Naive thymus-derived CD8-positive, alpha-beta T cell (primary cell): Measurements from ENCODE around the gene SCAPER. TPM values are rescaled to one million over a fixed set of nuclear protein-coding genes. Genes with fewer than 3 reads are reported as not detected.

Source experiments
- ATAC-seq, 2 donors: fragments of 150-1000 bp; cut with Tn5 transposase in 1 of 2; sonication (Bioruptor Pico), chemical (Tn5 transposase) in 1 of 2; 1 replicate in 1 of 2; 2 replicates in 1 of 2; pipeline ENCODE4 v1.10.0; 2021; ENCODE audit warnings: mild to moderate bottlenecking in 2 of 2, moderate library complexity in 2 of 2
- POLR2A ChIA-PET: fragments of 350-600 bp; sonication (Branson Sonifier 250); formaldehyde crosslinking; loops from one replicate; lab custom pipeline; 2021; ENCODE audit warnings: antibody characterized with exemption; lab: Charles Lee
- DNase-seq, 10 donors: peaks; one replicate each; pipeline versions ENCODE4 v3.0.0 to v3.0.0-alpha.2; 2020 to 2022
- H3K27ac Mint-ChIP-seq, 10 donors: one replicate each; pipeline ENCODE4 v1.8.0; 2020 to 2022; ENCODE audit warnings: mild to moderate bottlenecking in 10 of 10, mixed read lengths in 10 of 10, moderate library complexity in 4 of 10, inconsistent platforms in 1 of 10
- H3K27me3 Mint-ChIP-seq, 5 donors: one replicate each; pipeline ENCODE4 v1.8.0; 2021 to 2022; ENCODE audit warnings: mixed read lengths in 5 of 5
- H3K36me3 Mint-ChIP-seq, 3 donors: one replicate each; pipeline ENCODE4 v1.8.0; 2020 to 2022; ENCODE audit warnings: mixed read lengths in 3 of 3, mild to moderate bottlenecking in 2 of 3, inconsistent platforms in 1 of 3
- H3K4me1 Mint-ChIP-seq, 4 donors: one replicate each; pipeline ENCODE4 v1.8.0; 2021 to 2022; ENCODE audit warnings: mixed read lengths in 4 of 4
- H3K4me3 Mint-ChIP-seq, 10 donors: one replicate each; pipeline ENCODE4 v1.8.0; 2020 to 2022; ENCODE audit warnings: mild to moderate bottlenecking in 10 of 10, mixed read lengths in 10 of 10, moderate library complexity in 6 of 10, inconsistent platforms in 1 of 10
- H3K9me3 Mint-ChIP-seq, 9 donors: one replicate each; pipeline ENCODE4 v1.8.0; 2020 to 2022; ENCODE audit warnings: mixed read lengths in 9 of 9, mild to moderate bottlenecking in 3 of 9, inconsistent platforms in 1 of 9, moderate library complexity in 1 of 9
- polyA plus RNA-seq, 3 donors: library from polyadenylated mRNA; unstranded; fragments of 300-500 nt; fragmentation: Illumina TruSeq; gene quantifications; one replicate each; pipeline ENCODE4 v1.2.3, GENCODE V29; 2021
- total RNA-seq, 8 experiments: library from RNA in 2 of 8; stranded (reverse) in 2 of 8; gene quantifications; one replicate each; pipeline ENCODE4 v1.2.3 and lab custom pipeline; 2021 to 2026

The SCAPER gene
- total and polyA plus RNA-seq, 5 experiments from 2014 or later = 12.3 to 58.5 (median 17.7) TPM

GRCh38 chr15:76576523-76577279, 328.4 kb downstream of the SCAPER start:
- Mint-ChIP-seq H3K27ac (no peak overlapping the region), H3K4me3 (no peak overlapping the region), H3K36me3 (peaks cover 24 to 34% (median 30%) of the 10 kb centered on the region in 3 donors), H3K4me1 (peaks cover 6 to 16% (median 9%) of the 10 kb centered on the region in 4 donors), H3K27me3 (no peaks in the 10 kb centered on the region), H3K9me3 (peaks cover 2 to 20% (median 11%) of the 10 kb centered on the region in 9 donors)
- ATAC-seq = no peak
- no peak for DNase-seq
- POLR2A ChIA-PET = no interaction called here

- H3K4me1 Mint-ChIP-seq = peaks cover 6 to 16% (median 9%) of the 10 kb centered on the region in 4 donors
Measured at GRCh38 chr15:76575679-76576078, 329.5 kb downstream of the SCAPER start.

GRCh38 chr15:76575274-76575673, 329.9 kb downstream of the SCAPER start:
- POLR2A ChIA-PET = no interaction called here

More at GRCh38 chr15:76575679-76576078, 329.5 kb downstream of the SCAPER start:
- Mint-ChIP-seq H3K4me3 (no peak overlapping the region), H3K36me3 (peaks cover 21 to 39% (median 37%) of the 10 kb centered on the region in 3 donors), H3K27me3 (no peaks in the 10 kb centered on the region), H3K9me3 (peaks cover 0 to 10% (median 5%) of the 10 kb centered on the region in 9 donors), H3K27ac (no peak overlapping the region)
- POLR2A ChIA-PET = no interaction called here
- ATAC-seq (no peak), DNase-seq (no peak)

GRCh38 chr15:76572983-76573314, 332.2 kb downstream of the SCAPER start:
- ATAC-seq = no peak
- H3K9me3 Mint-ChIP-seq = peaks cover 0 to 11% (median 4%) of the 10 kb centered on the region in 9 donors
- no peak overlapping the region for H3K4me3 Mint-ChIP-seq
- H3K27ac Mint-ChIP-seq = no peak overlapping the region
- no peaks in the 10 kb centered on the region for H3K27me3 Mint-ChIP-seq
- POLR2A ChIA-PET = no interaction called here
- peaks cover 0 to 14% (median 4%) of the 10 kb centered on the region in 4 donors for H3K4me1 Mint-ChIP-seq
- DNase-seq = no peak
- H3K36me3 Mint-ChIP-seq = peaks cover 22 to 55% (median 46%) of the 10 kb centered on the region in 3 donors

More at GRCh38 chr15:76575274-76575673, 329.9 kb downstream of the SCAPER start:
- DNase-seq (no peak), ATAC-seq (no peak)
- peaks cover 18 to 43% (median 38%) of the 10 kb centered on the region in 3 donors for H3K36me3 Mint-ChIP-seq
- H3K27me3 Mint-ChIP-seq = no peaks in the 10 kb centered on the region
- no peak overlapping the region for H3K4me3 Mint-ChIP-seq
- peaks cover 0 to 9% (median 5%) of the 10 kb centered on the region in 9 donors for H3K9me3 Mint-ChIP-seq
- no peak overlapping the region for H3K27ac Mint-ChIP-seq
- peaks cover 6 to 16% (median 9%) of the 10 kb centered on the region in 4 donors for H3K4me1 Mint-ChIP-seq

GRCh38 chr15:76566276-76566675, 338.9 kb downstream of the SCAPER start:
- Mint-ChIP-seq H3K27ac (no peak overlapping the region), H3K4me1 (peaks cover 0 to 2% (median 0%) of the 10 kb centered on the region in 4 donors), H3K4me3 (no peak overlapping the region), H3K36me3 (peaks cover 28 to 38% (median 35%) of the 10 kb centered on the region in 3 donors), H3K27me3 (no peaks in the 10 kb centered on the region), H3K9me3 (peaks cover 0 to 19% (median 11%) of the 10 kb centered on the region in 9 donors)
- POLR2A ChIA-PET = interaction anchor here (0.6 kb wide), 1 partner anchor 217 kb away, joined by 3 read pairs; no protein-coding TSS in a partner anchor
- ATAC-seq = no peak
- DNase-seq = no peak

GRCh38 chr15:76565366-76565765, 339.8 kb downstream of the SCAPER start:
- Mint-ChIP-seq H3K27me3 (no peaks in the 10 kb centered on the region), H3K9me3 (peaks cover 0 to 19% (median 11%) of the 10 kb centered on the region in 9 donors), H3K4me1 (peaks cover 0 to 2% (median 0%) of the 10 kb centered on the region in 4 donors), H3K27ac (no peak overlapping the region), H3K4me3 (no peak overlapping the region), H3K36me3 (peaks cover 26 to 35% (median 31%) of the 10 kb centered on the region in 3 donors)
- DNase-seq (no peak), ATAC-seq (no peak)
- POLR2A ChIA-PET = no interaction called here

- ATAC-seq (no peak), DNase-seq (no peak)
- H3K36me3 Mint-ChIP-seq = peaks cover 14 to 38% (median 14%) of the 10 kb centered on the region in 3 donors
- no peak overlapping the region for H3K4me3 Mint-ChIP-seq
- no peak overlapping the region for H3K27ac Mint-ChIP-seq
- POLR2A ChIA-PET = no interaction called here
- H3K4me1 Mint-ChIP-seq = peaks cover 18 to 48% (median 30%) of the 10 kb centered on the region in 4 donors
- H3K27me3 Mint-ChIP-seq = no peaks in the 10 kb centered on the region
- H3K9me3 Mint-ChIP-seq = peaks cover 0 to 18% (median 8%) of the 10 kb centered on the region in 9 donors
Measured at GRCh38 chr15:76555247-76555646, 349.9 kb downstream of the SCAPER start.

- Mint-ChIP-seq H3K4me1 (peaks cover 18 to 48% (median 30%) of the 10 kb centered on the region in 4 donors), H3K36me3 (peaks cover 10 to 30% (median 14%) of the 10 kb centered on the region in 3 donors), H3K27me3 (no peaks in the 10 kb centered on the region), H3K9me3 (peaks cover 0 to 18% (median 8%) of the 10 kb centered on the region in 9 donors), H3K4me3 (peak overlapping the region in 5 of 10 donors; percentile 8 to 45 (median 21)), H3K27ac (peak overlapping the region in 4 of 10 donors; percentile 8 to 81 (median 22))
- DNase-seq = peak in 2 of 10 donors; percentile 16 to 19
- ATAC-seq = peak; percentile 17 to 35
- POLR2A ChIA-PET = no interaction called here
Measured at GRCh38 chr15:76553564-76553963, 351.6 kb downstream of the SCAPER start.

- H3K36me3 Mint-ChIP-seq = peaks cover 10 to 28% (median 13%) of the 10 kb centered on the region in 3 donors
- POLR2A ChIA-PET = no interaction called here
- ATAC-seq (no peak), DNase-seq (no peak)
- peaks cover 18 to 48% (median 30%) of the 10 kb centered on the region in 4 donors for H3K4me1 Mint-ChIP-seq
- peaks cover 0 to 18% (median 8%) of the 10 kb centered on the region in 9 donors for H3K9me3 Mint-ChIP-seq
- no peaks in the 10 kb centered on the region for H3K27me3 Mint-ChIP-seq
- peak overlapping the region in 1 of 10 donors; percentile 45 for H3K4me3 Mint-ChIP-seq
- H3K27ac Mint-ChIP-seq = peak overlapping the region in 3 of 10 donors; percentile 3 to 81 (median 54)
Measured at GRCh38 chr15:76553102-76553501, 352.0 kb downstream of the SCAPER start.

- POLR2A ChIA-PET = no interaction called here
- peaks cover 0 to 12% (median 2%) of the 10 kb centered on the region in 9 donors for H3K9me3 Mint-ChIP-seq
- peaks cover 0 to 2% (median under 1%) of the 10 kb centered on the region in 4 donors for H3K4me1 Mint-ChIP-seq
- H3K36me3 Mint-ChIP-seq = peaks cover 7 to 27% (median 10%) of the 10 kb centered on the region in 3 donors
- ATAC-seq = no peak
- no peaks in the 10 kb centered on the region for H3K27me3 Mint-ChIP-seq
- no peak overlapping the region for H3K4me3 Mint-ChIP-seq
- DNase-seq = no peak
- no peak overlapping the region for H3K27ac Mint-ChIP-seq
Measured at GRCh38 chr15:76546805-76547204, 358.3 kb downstream of the SCAPER start.

GRCh38 chr15:76533995-76534394, 371.1 kb downstream of the SCAPER start:
- Mint-ChIP-seq H3K27ac (no peak overlapping the region), H3K4me1 (no peaks in the 10 kb centered on the region), H3K27me3 (no peaks in the 10 kb centered on the region), H3K9me3 (peaks cover 0 to 4% (median 3%) of the 10 kb centered on the region in 9 donors), H3K4me3 (no peak overlapping the region), H3K36me3 (peaks cover 4 to 15% (median 5%) of the 10 kb centered on the region in 3 donors)
- ATAC-seq (no peak), DNase-seq (no peak)
- POLR2A ChIA-PET = no interaction called here

- no peaks in the 10 kb centered on the region for H3K9me3 Mint-ChIP-seq
- ATAC-seq (no peak), DNase-seq (no peak)
- no peaks in the 10 kb centered on the region for H3K27me3 Mint-ChIP-seq
- H3K4me3 Mint-ChIP-seq = no peak overlapping the region
- H3K4me1 Mint-ChIP-seq = no peaks in the 10 kb centered on the region
- POLR2A ChIA-PET = no interaction called here
- H3K36me3 Mint-ChIP-seq = peaks cover 0 to 10% (median 0%) of the 10 kb centered on the region in 3 donors
- H3K27ac Mint-ChIP-seq = no peak overlapping the region
Measured at GRCh38 chr15:76533060-76533820, 371.9 kb downstream of the SCAPER start.
